Right lobe of liver (tissue), 4 donors: ENCODE results near the gene SPOCD1.

Experiments used
- POLR2A ChIP-seq: fragments of 450-650 bp; IDR thresholded peaks from one replicate; pipeline ENCODE4 v1.6.1; 2017; ENCODE audit warnings: antibody characterized with exemption, mild to moderate bottlenecking
- TF ChIP-seq, protein P1 (sequence below), 4 donors: fragments of 200-600 bp in 3 of 4; fragments of 450-650 bp in 1 of 4; IDR thresholded peaks; one replicate each; pipeline versions ENCODE4 v1.5.1 to v1.8.0; 2016 to 2022; ENCODE audit warnings: antibody characterized with exemption in 4 of 4, mild to moderate bottlenecking in 2 of 4
- donor health status: DM: no; HTN: no; CAD: no.
- donor health status: DM: no; HTN: no; CAD: no.
- donor health status: DM: no; HTN: yes; CAD: no.

DNA sequence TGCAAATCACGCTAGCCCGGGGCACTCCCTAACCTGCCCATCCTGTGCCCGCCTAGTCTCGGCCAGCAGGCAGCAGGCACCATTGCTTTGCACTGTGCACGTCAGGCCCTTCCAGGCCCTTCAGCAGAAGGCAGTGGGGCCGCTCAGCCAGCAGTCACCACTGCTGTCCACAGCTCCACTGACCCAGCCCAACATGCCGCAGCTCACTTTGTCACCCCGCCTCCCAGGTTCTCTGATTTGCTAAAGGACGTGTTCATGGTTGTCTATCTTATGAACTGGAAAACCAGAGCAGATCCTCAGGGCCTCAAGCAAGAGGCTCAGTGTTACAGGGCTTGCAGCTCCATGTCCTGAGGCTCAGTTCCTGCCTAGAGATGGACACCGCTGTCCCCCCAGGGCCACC lies 14.2 kb upstream of the SPOCD1 start:
- TF ChIP-seq, protein P1, sequence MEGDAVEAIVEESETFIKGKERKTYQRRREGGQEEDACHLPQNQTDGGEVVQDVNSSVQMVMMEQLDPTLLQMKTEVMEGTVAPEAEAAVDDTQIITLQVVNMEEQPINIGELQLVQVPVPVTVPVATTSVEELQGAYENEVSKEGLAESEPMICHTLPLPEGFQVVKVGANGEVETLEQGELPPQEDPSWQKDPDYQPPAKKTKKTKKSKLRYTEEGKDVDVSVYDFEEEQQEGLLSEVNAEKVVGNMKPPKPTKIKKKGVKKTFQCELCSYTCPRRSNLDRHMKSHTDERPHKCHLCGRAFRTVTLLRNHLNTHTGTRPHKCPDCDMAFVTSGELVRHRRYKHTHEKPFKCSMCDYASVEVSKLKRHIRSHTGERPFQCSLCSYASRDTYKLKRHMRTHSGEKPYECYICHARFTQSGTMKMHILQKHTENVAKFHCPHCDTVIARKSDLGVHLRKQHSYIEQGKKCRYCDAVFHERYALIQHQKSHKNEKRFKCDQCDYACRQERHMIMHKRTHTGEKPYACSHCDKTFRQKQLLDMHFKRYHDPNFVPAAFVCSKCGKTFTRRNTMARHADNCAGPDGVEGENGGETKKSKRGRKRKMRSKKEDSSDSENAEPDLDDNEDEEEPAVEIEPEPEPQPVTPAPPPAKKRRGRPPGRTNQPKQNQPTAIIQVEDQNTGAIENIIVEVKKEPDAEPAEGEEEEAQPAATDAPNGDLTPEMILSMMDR (IDR thresholded peaks at IDR 0.05) = no peak
- no peak for TF ChIP-seq POLR2A
